Stimulated activated CD4-positive, alpha-beta T cell treated with anti-CD3 and anti-CD28 coated beads, TNF-alpha, amount 100 ng/mL, for 48 hours (primary cell): ENCODE results near the gene KRT8.
"Not testable (repeated sequence)": the region's sequence is repeated elsewhere in the genome, so short reads cannot be mapped to it uniquely, and the experiment has no call there.

Experiments used
- DNase-seq, 3 donors: peaks; one replicate each; pipeline ENCODE4 v3.0.0-alpha.2; 2020; ENCODE audit warnings: low read depth in 3 of 3

The KRT8 gene

GRCh38 chr12:52874573-52875435, 30.1 kb downstream of the KRT8 start:
- DNase-seq: no peak

- DNase-seq: no peak
Measured at GRCh38 chr12:52873832-52874572, 30.9 kb downstream of the KRT8 start.

GRCh38 chr12:52873513-52873831, 31.4 kb downstream of the KRT8 start:
- no peak for DNase-seq

- no peak for DNase-seq
Measured at GRCh38 chr12:52872644-52873389, 32.1 kb downstream of the KRT8 start.

GRCh38 chr12:52871291-52872039, 33.4 kb downstream of the KRT8 start:
- no peak for DNase-seq

- DNase-seq: peak; percentile 55 to 77 (median 62)
Measured at GRCh38 chr12:52870361-52871290, 34.2 kb downstream of the KRT8 start.

GRCh38 chr12:52867642-52868041, 37.2 kb downstream of the KRT8 start:
- no peak for DNase-seq

- DNase-seq: no peak
Measured at GRCh38 chr12:52867152-52867551, 37.7 kb downstream of the KRT8 start.

- DNase-seq: no peak
Measured at GRCh38 chr12:52865090-52865944, 39.6 kb downstream of the KRT8 start.

GRCh38 chr12:52862023-52862422, 42.9 kb downstream of the KRT8 start:
- no peak for DNase-seq

GRCh38 chr12:52861511-52861910, 43.4 kb downstream of the KRT8 start:
- DNase-seq: no peak

GRCh38 chr12:52860102-52860823, 44.6 kb downstream of the KRT8 start:
- DNase-seq: no peak

- DNase-seq: no peak
Measured at GRCh38 chr12:52857500-52857899, 47.4 kb downstream of the KRT8 start.

- no peak for DNase-seq
Measured at GRCh38 chr12:52856787-52857186, 48.1 kb downstream of the KRT8 start.

- not testable (repeated sequence) for DNase-seq
Measured at GRCh38 chr12:52856077-52856476, 48.8 kb downstream of the KRT8 start.

GRCh38 chr12:52851787-52852186, 53.1 kb downstream of the KRT8 start:
- DNase-seq: no peak

GRCh38 chr12:52850681-52851080, 54.2 kb downstream of the KRT8 start:
- no peak for DNase-seq

GRCh38 chr12:52849511-52849910, 55.4 kb downstream of the KRT8 start:
- no peak for DNase-seq

GRCh38 chr12:52848661-52849255, 56.1 kb downstream of the KRT8 start, which contains the start of gene KRT78:
Gene KRT78 (minus strand): TSS chr12:52848994. CDS start chr12:52848930, 64 bp downstream.
- DNase-seq: no peak
